NK-92 (cell line): Measurements from ENCODE around the gene TSPAN8.
"Not testable (repeated sequence)": the region's sequence is repeated elsewhere in the genome, so short reads cannot be mapped to it uniquely, and the experiment has no call there.

ENCODE experiments used
- DNase-seq: peaks from one replicate; lab custom pipeline; 2025; ENCODE audit not compliant: unreplicated experiment; lab: John Stamatoyannopoulos, UW

Gene TSPAN8

GRCh38 chr12:71157601-71158233 is at the start of gene TSPAN8:
Gene TSPAN8 (minus strand): TSS chr12:71157999. CDS start chr12:71157678, 321 bp downstream.
- no peak for DNase-seq

- DNase-seq: no peak
Observed at GRCh38 chr12:71201136-71201679, 43.4 kb upstream of the TSPAN8 start.

GRCh38 chr12:71200706-71201105 is 42.9 kb upstream of the TSPAN8 start:
- no peak for DNase-seq

DNA sequence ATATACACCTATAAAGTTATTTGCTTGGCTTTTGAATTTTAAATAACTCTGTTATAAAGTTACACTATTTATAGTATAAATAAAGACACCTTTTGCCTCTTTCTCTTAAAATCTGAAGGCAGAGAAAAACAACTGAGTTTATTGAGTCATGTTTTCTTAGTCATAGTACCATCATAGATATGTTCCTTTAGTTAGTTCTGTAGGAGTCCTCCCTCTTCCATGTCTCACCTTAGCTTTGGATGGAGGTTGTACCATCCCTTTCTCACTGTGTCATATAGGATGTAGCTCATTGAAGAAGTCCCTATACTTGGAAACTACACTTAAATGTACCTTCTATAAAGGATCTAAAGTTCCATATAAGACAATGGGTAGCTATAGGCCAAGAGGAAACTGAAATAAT is 39.7 kb upstream of the TSPAN8 start:
- DNase-seq: no peak

- no peak for DNase-seq
Observed at GRCh38 chr12:71195338-71195896, 37.6 kb upstream of the TSPAN8 start.

GRCh38 chr12:71194657-71195056 is 36.9 kb upstream of the TSPAN8 start:
- no peak for DNase-seq

GRCh38 chr12:71193041-71193440 is 35.2 kb upstream of the TSPAN8 start:
- DNase-seq: no peak

GRCh38 chr12:71191509-71192196 is 33.9 kb upstream of the TSPAN8 start:
- DNase-seq: no peak

DNA sequence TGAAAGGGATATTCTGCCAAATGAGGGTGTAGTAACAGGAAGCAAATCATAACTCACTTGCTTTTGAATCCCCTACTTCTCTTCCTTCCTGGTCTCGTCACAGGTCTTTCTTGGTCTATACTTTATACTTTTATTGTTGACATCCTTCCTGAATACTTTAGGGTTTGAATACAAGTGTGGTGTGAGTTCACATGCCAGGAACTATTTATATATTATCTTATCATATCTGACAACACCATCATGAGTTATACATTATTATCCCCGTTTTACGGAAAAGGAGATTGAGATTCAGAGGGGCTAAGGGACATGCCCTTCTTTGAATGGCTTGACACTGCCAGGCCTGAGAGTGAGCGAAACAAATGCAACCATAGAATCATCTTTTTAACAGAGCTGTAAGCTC is 33.0 kb upstream of the TSPAN8 start:
- no peak for DNase-seq

- DNase-seq: no peak
Observed at GRCh38 chr12:71187379-71187778, 29.6 kb upstream of the TSPAN8 start.

GRCh38 chr12:71186571-71187288 is 28.9 kb upstream of the TSPAN8 start:
- DNase-seq: no peak

DNA sequence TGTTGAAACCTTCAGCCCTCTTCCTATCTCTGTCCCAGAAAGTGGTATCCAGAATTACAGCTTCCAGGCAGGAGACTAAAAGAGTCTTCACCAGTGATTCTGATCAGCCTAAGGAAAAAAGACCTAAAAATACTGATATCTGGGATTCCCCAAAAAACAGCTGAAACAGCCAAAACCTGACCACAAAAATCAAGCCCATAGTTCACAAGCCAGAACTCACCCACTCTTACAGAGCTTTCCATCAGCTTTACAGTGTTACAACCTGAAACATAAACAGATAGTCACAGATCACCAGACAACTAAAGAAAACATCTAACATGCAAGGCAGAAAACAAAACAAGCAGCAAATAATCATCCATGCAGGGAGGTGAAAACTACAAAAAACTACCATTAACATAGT is 26.0 kb upstream of the TSPAN8 start:
- DNase-seq: no peak

GRCh38 chr12:71183018-71183417 is 25.2 kb upstream of the TSPAN8 start:
- no peak for DNase-seq

- DNase-seq: no peak
Observed at GRCh38 chr12:71178162-71178561, 20.4 kb upstream of the TSPAN8 start.

- DNase-seq: no peak
Observed at GRCh38 chr12:71174825-71175224, 17.0 kb upstream of the TSPAN8 start.

DNA sequence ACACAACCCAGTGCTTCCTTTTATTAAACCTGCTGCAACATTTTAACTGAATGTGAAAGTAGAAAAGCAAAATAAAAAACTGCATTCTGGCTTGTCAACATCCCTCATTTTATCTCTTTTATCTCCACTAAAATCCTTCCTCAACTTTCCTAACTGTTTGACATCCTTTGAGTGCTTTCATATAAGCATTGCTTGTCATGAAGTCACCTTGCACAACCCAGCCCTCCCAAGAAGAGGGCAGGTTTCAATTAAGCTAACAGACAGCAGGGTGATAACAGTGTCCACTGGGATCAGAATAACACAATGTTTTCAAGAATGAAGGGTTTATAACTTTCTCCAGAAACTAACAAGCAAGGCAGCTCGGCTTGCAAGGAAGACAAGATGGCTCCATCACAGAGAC is 16.3 kb upstream of the TSPAN8 start:
- DNase-seq: no peak

GRCh38 chr12:71170456-71170855 is 12.7 kb upstream of the TSPAN8 start:
- DNase-seq: no peak

- no peak for DNase-seq
Observed at GRCh38 chr12:71169286-71169685, 11.5 kb upstream of the TSPAN8 start.

- DNase-seq: no peak
Observed at GRCh38 chr12:71166862-71167496, 9.2 kb upstream of the TSPAN8 start.

GRCh38 chr12:71166280-71166679 is 8.5 kb upstream of the TSPAN8 start:
- no peak for DNase-seq

DNA sequence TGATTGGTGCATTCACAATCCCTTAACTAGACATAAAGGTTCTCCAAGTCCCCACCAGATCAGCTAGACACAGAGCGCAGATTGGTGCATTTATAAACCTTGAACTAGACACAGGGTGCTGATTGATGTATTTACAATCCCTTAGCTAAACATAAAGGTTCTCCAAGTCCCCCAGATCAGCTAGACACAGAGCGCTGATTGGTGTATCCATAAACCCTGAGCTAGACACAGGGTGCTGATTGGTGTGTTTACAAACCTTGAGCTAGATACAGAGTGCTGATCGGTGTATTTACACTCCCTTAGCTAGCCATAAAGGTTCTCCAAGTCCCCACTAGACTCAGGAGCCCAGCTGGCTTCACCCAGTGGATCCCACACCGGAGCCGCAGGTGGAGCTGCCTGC is 8.0 kb upstream of the TSPAN8 start:
- DNase-seq: not testable (repeated sequence)
